ENCODE measurements around the gene MDN1.

GRCh38 chr6:89734526-89734925 lies 85.1 kb downstream of the MDN1 start:
- TF ChIP-seq CTCF (IDR thresholded peaks at IDR 0.05) (no peak), POLR2A (IDR thresholded peaks at IDR 0.05) (no peak)
